IPS-15b (cell line): Measurements from ENCODE around the gene LDLRAD2.
"Not testable (repeated sequence)": the region's sequence is repeated elsewhere in the genome, so short reads cannot be mapped to it uniquely, and the experiment has no call there.

Source experiments
- H3K27me3 ChIP-seq: one replicate; pipeline ENCODE4 v1.6.1; 2013; ENCODE audit warnings: low read length; ENCODE audit not compliant: control insufficient read depth, insufficient read depth
- H3K36me3 ChIP-seq: one replicate; pipeline ENCODE4 v1.6.1; 2013; ENCODE audit warnings: low read length; ENCODE audit not compliant: control insufficient read depth, insufficient read depth
- H3K4me1 ChIP-seq: one replicate; pipeline ENCODE4 v1.6.1; 2013; ENCODE audit warnings: mild to moderate bottlenecking, low read length; ENCODE audit not compliant: control insufficient read depth, insufficient read depth
- H3K4me3 ChIP-seq: one replicate; pipeline ENCODE4 v1.5.1; 2013; ENCODE audit warnings: low read depth, low read length
- H3K9ac ChIP-seq: one replicate; pipeline ENCODE4 v1.6.1; 2013; ENCODE audit warnings: low read depth, mild to moderate bottlenecking, low read length
- H3K9me3 ChIP-seq: one replicate; pipeline ENCODE4 v1.6.1; 2013; ENCODE audit warnings: mild to moderate bottlenecking, low read length; ENCODE audit not compliant: control insufficient read depth, insufficient read depth

Gene LDLRAD2

GRCh38 chr1:21811875-21812305, at the start of gene LDLRAD2:
Gene LDLRAD2, plus strand, starts transcription at chr1:21812265. Its CDS starts 187 bp downstream, at chr1:21812452.
- Histone ChIP-seq H3K9me3 (no peaks in the 10 kb centered on the region), H3K4me3 (no peak within 1 kb of the TSS), H3K36me3 (no peaks in the 10 kb centered on the region), H3K9ac (no peak within 1 kb of the TSS), H3K4me1 (no peaks in the 10 kb centered on the region), H3K27me3 (no peaks in the 10 kb centered on the region)

- Histone ChIP-seq H3K9ac (no peak overlapping the region), H3K4me1 (peaks cover 11% of the 10 kb centered on the region)
Observed at GRCh38 chr1:21763236-21763635, 48.8 kb upstream of the LDLRAD2 start.

GRCh38 chr1:21763694-21764419, 48.2 kb upstream of the LDLRAD2 start:
- no peaks in the 10 kb centered on the region for H3K27me3 ChIP-seq

More at GRCh38 chr1:21763236-21763635, 48.8 kb upstream of the LDLRAD2 start:
- Histone ChIP-seq H3K36me3 (no peaks in the 10 kb centered on the region), H3K27me3 (no peaks in the 10 kb centered on the region), H3K4me3 (no peak overlapping the region), H3K9me3 (no peaks in the 10 kb centered on the region)

GRCh38 chr1:21764615-21765423, 47.2 kb upstream of the LDLRAD2 start:
- Histone ChIP-seq H3K9me3 (no peaks in the 10 kb centered on the region), H3K36me3 (no peaks in the 10 kb centered on the region), H3K9ac (no peak overlapping the region), H3K4me3 (no peak overlapping the region), H3K4me1 (peaks cover 11% of the 10 kb centered on the region), H3K27me3 (no peaks in the 10 kb centered on the region)

More at GRCh38 chr1:21763694-21764419, 48.2 kb upstream of the LDLRAD2 start:
- Histone ChIP-seq H3K9me3 (no peaks in the 10 kb centered on the region), H3K36me3 (no peaks in the 10 kb centered on the region), H3K4me1 (peaks cover 11% of the 10 kb centered on the region), H3K9ac (no peak overlapping the region), H3K4me3 (no peak overlapping the region)

GRCh38 chr1:21766210-21766609, 45.9 kb upstream of the LDLRAD2 start:
- H3K9ac ChIP-seq: no peak overlapping the region
- no peaks in the 10 kb centered on the region for H3K9me3 ChIP-seq
- H3K27me3 ChIP-seq: no peaks in the 10 kb centered on the region
- no peak overlapping the region for H3K4me3 ChIP-seq
- no peaks in the 10 kb centered on the region for H3K36me3 ChIP-seq
- H3K4me1 ChIP-seq: peaks cover 11% of the 10 kb centered on the region

- H3K4me1 ChIP-seq: peaks cover 11% of the 10 kb centered on the region
- not testable (repeated sequence) for H3K27me3 ChIP-seq, H3K9me3 ChIP-seq, H3K36me3 ChIP-seq, H3K9ac ChIP-seq, H3K4me3 ChIP-seq
Observed at GRCh38 chr1:21767106-21767505, 45.0 kb upstream of the LDLRAD2 start.

GRCh38 chr1:21770201-21770600, 41.9 kb upstream of the LDLRAD2 start:
- no peak overlapping the region for H3K4me3 ChIP-seq
- H3K36me3 ChIP-seq: no peaks in the 10 kb centered on the region
- no peaks in the 10 kb centered on the region for H3K9me3 ChIP-seq
- H3K4me1 ChIP-seq: peaks cover 3% of the 10 kb centered on the region
- H3K27me3 ChIP-seq: no peaks in the 10 kb centered on the region
- H3K9ac ChIP-seq: no peak overlapping the region

GRCh38 chr1:21770602-21771001, 41.5 kb upstream of the LDLRAD2 start:
- not testable (repeated sequence) for H3K9me3 ChIP-seq, H3K4me1 ChIP-seq, H3K36me3 ChIP-seq, H3K4me3 ChIP-seq, H3K9ac ChIP-seq, H3K27me3 ChIP-seq

GRCh38 chr1:21771672-21772071, 40.4 kb upstream of the LDLRAD2 start:
- H3K4me1 ChIP-seq, H3K4me3 ChIP-seq, H3K36me3 ChIP-seq: not testable (repeated sequence)

GRCh38 chr1:21773585-21773984, 38.5 kb upstream of the LDLRAD2 start:
- Histone ChIP-seq H3K9me3 (no peaks in the 10 kb centered on the region), H3K36me3 (no peaks in the 10 kb centered on the region), H3K4me1 (no peaks in the 10 kb centered on the region), H3K9ac (no peak overlapping the region), H3K27me3 (no peaks in the 10 kb centered on the region), H3K4me3 (no peak overlapping the region)

More at GRCh38 chr1:21771672-21772071, 40.4 kb upstream of the LDLRAD2 start:
- not testable (repeated sequence) for H3K27me3 ChIP-seq, H3K9me3 ChIP-seq, H3K9ac ChIP-seq

- Histone ChIP-seq H3K4me1 (no peaks in the 10 kb centered on the region), H3K9me3 (no peaks in the 10 kb centered on the region), H3K36me3 (no peaks in the 10 kb centered on the region), H3K9ac (no peak overlapping the region), H3K27me3 (no peaks in the 10 kb centered on the region), H3K4me3 (no peak overlapping the region)
Observed at GRCh38 chr1:21774835-21775549, 37.1 kb upstream of the LDLRAD2 start.
